DMS 273 (cell line): ENCODE data around the gene ICAM2.

Source experiments
- DNase-seq: peaks from one replicate; lab custom pipeline; 2025; ENCODE audit not compliant: unreplicated experiment; lab: John Stamatoyannopoulos, UW

The ICAM2 gene

DNA sequence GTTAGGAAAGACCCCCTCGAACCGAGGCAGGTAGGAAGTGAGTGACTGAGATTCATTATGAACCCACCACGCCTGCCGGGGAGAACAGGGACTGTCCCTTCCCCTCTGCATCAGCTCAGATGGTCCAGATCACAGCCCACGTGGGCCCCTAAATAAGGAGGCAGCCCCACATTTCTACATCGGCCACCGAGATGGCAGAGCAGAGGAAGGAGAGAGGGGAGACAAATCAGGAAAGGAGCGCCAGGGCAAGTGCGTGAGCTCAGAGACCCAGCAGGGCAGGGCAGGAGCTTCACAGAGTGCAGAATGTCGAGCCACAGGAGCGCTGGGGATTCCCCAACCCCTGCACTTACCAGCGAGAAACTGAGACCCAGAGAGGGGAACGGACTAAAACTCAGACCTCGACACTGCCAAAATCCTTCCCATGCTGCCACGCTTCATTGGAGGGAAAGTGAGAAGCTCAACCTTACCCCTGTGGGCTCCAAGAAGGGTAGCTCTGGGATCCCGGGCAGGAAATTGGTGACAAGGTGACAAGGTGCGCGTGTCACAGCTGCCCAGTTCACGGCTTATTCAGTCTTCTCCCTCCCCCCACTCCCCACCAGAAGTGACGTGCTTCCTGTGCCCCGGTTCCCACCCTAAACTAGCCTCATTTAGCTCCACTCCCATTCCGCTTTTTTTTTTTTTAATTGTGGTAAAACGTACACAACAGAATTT, at the start of gene ICAM2:
Gene ICAM2, minus strand, starts transcription at position 578 of the 711 bp plus-strand sequence. CDS start 13,942 bp downstream, outside the sequence.
- no peak for DNase-seq

DNA sequence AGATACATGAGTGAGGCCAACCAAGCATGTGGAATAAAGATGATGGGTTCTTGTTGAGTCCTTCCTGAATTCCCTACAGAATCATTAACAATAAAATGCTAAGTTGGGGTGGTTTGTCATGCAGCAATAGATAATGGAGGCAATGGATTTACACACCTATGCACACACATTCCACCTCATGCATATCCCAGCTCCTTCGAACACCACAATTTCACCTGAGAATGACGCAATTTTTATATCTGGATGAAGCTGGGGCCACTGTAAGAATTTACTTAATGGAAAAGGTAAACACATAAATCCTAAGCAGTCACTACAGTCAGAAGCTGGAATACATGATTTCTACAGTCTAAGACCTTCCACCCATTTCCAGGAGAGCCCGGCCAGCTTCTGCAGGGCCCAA, 49.8 kb upstream of the ICAM2 start:
- DNase-seq = no peak

DNA sequence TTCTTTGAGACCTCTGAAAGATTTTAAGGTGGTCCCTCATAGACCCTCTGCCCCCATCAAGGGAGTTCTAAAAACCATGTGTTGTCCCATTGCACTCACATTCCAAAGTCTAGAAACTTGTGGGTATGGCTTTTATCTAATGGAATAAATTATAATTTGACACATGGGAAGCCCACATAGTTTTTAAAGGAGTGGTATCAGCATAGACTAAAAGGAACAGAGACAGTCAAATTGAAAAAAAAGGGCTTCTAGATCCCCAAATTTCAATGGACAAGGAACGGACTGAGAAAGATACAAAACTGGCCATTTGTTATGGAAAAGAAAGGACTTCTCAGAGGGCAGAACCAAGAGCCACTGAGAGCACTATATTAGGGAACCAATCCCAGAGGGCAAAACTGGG, 48.7 kb upstream of the ICAM2 start:
- DNase-seq = no peak

DNA sequence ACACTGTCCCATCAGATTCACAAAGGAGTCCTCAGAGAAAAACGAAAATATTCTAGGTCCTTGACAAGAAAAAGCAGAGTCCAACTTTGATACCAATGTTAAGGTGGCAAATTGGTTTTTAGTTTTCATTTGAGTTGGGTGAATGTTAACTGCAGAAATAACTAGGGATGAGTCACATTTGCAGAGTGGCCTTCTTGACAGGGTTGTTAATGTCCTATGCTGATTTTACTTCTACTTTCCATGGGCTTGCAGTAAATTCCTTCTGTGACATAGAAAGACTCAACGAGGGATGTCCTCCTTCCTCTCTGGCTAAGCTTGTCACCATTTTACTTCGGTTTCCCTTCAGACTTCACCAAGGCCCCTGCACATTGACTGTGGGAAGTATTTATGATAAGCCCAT, 47.2 kb upstream of the ICAM2 start:
- no peak for DNase-seq

DNA sequence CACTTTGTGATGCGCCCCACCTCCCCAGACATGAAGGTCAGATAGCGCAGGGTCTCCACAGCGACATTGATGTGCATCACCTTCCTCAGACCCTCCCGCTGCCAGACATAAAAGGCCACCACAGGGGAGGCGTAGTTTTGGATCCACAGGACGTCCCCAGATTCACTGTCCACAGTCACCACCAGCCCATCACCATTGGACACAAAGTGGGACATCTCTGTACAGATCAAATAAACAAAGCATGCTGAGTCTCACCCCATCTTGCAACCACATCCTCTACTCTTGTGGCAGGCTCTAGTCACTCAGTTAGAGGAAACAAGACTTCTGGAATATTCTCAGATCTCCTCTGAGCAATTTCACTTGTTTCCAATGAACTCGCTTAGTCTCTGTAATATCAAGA, 46.3 kb upstream of the ICAM2 start:
- no peak for DNase-seq

DNA sequence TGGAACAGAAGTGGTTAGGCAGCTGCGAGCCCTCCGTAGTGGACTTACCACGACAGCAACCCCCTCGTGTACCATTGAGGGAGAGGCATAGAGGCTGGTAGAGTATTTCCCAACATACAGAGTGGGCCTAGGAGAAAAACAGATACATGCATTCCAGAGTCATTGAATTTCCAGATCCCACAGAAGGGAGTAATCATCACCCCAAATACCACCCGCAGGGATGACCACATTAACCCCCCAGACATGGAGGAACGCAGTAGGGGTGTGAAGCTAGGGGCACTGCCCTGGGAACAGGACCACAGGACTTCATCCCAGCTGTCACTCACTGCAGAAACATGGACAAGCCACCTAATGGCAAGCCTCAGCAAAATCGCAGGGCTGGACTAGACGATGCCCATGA, 44.7 kb upstream of the ICAM2 start:
- no peak for DNase-seq

DNA sequence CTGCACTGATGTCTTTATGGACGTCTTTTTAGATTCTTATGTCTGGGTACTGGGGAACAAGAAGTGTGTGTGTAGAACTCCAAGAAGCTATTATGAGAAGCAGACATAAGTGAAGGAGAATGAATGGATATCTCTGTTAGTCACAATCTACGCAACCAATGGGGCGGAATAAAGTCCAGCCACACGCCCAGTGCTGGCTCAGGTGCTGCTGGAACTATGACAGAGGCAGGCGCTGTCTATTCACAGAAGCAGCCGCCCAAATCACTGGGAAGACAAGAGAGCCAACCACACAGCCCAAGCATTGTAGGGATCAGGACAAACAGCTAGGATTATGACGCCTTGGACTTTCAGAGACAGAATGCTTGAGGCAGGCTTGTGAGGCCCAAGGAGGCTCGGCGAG, 43.9 kb upstream of the ICAM2 start:
- no peak for DNase-seq

DNA sequence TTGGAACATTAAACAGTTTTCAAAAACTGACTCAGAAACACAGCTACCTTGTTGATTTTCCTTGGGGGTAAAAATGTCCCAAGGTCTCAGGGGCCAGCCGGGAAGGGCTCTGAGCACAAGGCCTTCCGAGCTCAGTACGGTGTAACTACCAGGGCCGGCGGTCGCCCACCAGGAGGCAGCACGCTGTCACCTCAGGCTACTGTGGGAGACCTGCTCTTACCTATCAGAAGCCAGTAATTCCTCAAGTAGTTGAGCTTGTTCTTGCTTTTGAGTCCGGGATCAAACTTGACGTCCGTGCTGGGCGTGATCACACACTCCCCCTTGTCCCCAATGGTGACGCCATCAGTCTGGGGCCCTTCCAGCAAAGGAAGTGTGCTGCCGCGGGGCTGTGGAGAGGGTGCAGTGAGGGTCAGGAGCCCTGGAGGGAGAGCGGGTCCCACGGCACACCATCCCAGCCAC, 43.4 kb upstream of the ICAM2 start:
- peak; percentile 38 for DNase-seq

DNA sequence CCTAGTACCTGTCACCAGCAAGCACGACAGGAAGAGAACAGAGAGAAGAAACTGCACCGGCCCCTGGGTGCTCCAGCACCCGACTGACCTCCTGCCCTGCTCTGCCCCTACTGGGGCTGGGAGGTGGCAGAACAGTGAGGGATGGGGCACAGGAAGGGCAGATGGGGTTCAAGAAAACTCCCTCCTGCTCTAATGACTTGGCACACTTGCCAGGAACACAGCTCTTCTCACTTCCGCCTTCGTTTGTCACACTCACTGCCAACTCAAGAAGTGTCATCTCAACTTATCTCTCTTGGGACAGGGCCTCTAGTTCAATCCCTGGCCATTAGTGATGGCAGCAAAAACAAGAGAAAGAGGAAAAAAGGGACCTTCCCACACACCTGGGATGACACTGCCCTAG, 42.7 kb upstream of the ICAM2 start:
- no peak for DNase-seq

DNA sequence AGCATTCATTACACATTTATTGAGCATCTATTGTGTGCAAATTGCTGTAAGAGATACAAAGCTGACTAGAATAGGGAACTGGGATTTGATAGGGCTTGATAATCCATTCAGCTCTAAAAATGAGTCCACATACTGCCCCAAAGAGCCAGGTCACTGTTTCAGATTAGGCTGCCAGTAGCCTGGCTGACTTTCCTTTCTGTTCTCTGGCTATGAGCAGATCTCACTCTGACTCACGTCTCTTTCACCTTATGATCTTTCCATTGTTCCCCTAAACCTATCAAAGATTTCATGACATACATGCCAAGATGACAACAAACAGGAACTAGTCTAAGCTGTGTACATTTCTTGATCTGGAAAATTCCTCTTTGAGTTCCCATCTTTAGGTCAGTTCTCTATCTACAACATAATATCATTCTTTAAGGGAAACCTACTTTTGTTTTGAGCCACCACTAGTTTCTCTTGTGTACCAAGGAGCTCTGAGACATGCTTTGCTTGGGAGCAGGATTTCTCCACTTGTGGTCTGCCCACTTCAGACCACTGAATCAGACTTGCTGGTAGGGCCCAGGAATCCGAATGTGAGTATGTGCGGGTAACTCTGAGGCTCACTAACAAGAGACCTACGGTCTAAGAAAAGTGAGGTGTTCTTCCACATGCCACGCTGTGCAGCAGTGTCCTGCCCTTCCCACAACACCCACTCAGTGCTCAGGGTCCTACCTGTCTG, 40.9 kb upstream of the ICAM2 start:
- DNase-seq = no peak

DNA sequence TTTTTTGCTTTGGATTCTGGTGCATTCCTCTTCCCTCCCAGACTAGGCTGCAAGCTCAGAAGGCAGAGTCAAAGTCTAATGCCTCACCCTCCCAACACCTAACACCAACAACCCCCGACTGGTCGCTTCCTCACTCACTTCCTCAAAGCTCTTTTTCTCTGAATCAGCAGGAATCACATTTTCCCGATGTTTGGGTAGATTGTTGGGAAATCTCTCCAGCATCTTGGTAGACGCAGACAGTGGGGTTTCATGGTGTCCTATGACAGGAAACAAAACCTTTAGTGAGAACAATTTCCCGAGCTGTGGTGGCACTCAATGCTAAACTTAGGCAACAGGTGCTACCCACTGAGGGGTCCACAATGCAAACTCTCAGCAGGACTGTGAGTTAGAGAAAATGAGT, 39.9 kb upstream of the ICAM2 start:
- no peak for DNase-seq

DNA sequence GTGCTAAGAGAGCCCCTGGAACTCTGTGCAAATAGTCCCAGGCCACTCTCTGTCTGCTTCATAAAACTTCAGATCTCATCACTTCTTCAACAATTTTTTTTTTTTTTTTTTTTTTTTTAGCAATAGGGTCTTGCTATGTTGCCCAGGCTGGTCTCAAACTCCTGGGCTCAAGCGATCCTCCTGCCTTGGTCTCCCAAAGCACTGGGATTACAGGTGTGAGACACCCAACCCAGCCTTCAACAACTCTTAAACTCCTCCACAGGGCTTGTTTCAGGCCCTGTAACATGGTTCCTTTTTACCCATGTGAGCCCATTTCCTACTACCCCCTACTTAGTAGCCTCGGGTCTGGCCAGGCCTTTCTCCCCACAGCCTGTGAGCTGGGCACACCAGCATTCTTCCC, 39.3 kb upstream of the ICAM2 start:
- DNase-seq = no peak

DNA sequence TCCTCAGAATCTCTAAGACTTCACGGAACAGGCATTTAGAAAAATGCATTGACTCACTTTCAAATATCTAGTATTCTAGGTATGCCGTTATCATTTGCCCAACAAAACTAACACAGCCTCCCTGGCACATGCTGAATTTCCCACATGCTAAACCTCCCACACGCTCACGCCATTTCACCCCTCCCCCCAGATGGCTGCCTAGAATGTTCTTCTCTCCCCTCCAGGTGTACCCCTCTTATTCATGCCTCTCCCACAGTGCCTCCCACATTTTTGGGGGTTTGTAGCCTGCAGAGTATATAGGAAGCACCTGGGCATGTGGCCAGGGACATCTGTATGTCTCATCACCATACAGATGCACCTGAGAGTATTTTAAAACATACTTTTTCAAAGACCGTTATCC, 38.2 kb upstream of the ICAM2 start:
- peak; percentile 31 for DNase-seq

DNA sequence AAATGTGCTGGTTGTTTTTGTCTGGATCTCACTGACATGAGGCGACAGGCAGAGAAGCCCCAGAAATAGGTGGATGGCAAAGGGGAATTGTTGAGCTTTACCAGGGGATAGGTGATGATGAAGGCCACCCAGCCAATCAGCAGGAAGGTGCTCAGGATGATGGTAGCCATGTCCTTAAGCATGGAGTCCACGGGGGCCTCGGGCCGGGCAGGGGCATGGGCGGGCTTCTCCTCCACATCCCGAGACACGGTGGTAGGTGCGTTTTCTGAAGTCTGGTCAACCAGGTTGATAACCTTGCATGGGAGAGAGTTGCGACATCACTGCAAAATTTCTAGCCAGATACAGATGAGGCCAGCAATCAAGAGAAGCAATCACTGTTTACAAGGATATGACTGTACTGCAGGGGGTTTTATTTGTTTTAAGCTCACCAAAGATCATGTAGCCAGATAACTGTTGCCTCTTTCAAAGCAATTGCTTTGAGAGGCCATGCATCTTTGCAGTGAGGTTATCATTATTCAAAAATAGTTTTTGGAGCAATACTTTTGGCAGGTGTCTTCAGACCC, 37.3 kb upstream of the ICAM2 start:
- no peak for DNase-seq

DNA sequence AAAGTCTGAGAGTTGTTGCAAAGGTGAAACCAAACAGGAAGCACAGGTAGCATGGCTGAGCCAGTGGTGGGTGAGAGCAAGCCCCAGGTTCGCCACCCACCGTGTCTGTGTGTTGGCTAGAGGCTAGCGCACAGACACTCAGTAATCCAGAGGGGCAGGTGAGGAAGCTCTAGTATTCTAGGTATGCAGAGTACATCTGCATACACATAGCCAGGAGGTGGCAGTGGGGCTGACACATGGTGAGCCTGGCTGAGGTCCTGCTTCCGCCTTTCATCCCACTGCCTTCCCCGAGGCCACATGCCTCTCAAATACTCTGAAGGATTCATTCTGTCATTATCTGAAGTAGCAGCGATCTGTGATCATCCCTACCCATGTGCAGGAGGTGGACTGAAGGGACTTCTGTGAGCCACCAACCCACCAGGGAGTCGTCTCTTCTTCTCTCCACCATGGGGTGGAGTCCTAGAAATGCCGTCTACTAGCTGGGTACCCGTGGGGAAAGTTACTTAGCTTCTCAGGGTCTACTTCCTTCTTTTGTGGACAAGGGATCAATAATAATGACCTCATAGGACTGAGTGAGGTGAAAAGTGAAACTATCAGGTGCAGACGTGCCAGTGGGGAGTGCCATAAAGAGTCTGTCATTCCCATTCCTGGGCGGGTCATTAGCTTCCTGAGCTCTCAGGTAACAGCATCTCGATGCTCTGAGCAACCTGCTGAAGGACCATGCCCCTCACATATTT, 36.0 kb upstream of the ICAM2 start:
- no peak for DNase-seq

DNA sequence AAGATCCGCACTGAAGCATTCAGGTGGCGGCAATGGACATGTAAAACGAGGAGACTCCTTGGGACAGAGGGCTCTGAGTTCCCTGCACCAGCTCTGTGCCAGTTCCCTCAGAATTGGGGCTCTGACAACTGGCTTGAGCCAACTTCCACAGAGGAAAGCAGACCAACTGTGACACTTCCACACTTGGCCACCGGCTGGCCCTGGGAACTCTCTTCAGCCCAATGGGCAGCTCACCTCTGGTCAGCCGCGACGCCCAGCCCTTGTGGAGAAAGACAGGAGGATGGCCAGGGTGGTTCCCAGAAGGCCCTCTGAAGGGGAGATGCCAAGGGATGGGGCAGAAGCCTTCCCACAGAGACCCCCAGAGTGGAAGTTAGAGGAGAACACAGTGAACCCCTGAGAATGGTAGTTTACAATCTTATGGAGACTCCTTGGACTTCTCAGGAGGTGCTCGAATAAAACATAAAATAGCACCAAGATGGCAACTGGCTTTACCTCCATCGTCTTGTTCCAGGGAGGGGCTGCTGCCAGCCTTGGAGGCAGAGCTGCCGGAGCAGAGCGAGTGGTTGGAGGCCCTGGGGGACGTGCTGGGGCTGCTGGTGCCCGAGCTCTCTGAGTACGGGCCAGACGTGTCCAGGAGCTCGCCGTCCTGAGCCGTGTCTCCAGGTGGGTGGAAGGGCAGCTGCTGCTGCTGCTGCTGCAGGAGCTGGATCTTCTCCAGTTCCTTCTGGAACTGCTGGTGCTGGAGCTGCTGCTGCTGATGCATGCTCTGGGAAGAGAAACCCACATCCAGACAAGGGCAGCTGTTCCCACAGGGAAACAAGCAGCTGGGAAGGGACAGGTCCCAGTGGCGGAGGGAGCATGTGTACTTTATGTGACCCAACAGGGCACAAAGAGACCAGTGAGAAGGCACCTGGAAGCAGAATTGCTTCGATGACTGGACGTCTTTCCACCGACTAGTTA, 35.0 kb upstream of the ICAM2 start:
- no peak for DNase-seq

DNA sequence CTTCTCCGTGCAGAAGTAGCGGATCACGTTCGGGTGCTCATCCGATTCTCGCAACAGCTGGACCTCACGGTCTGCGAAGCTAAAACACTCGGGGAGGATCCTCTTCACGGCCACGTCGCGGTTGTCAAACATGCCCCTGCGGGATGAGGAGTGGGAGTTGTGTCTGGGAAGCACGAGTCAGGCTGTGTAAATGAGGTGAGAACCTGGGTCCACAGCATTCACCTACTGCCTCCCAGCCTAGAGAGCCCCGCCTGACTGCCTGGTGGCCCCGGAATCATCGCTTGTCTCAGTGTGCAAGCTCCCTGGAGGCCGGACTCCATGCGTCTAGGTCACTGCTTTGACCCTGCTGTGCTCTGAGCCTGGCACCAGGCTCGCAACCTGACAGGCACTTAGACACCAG, 33.9 kb upstream of the ICAM2 start:
- DNase-seq = no peak

DNA sequence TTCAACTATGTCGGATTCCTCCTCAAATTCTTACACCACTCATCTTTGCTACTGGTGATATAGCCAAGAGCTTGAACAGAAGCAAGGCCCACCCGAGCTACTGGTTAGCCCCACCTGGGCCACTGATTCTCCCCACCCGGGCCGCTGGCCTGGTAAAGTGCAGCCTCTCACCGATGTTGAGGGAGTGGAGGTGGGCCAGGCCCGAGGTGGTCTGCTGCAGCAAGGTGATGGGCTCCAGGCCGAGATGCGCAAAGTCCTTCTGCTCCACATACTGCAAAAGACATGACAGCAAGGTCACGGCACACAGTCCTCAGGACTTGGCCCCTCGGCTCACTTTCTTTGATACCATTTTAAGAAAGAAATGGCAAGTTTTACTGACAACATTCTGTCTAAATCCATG, 32.7 kb upstream of the ICAM2 start:
- DNase-seq = no peak

DNA sequence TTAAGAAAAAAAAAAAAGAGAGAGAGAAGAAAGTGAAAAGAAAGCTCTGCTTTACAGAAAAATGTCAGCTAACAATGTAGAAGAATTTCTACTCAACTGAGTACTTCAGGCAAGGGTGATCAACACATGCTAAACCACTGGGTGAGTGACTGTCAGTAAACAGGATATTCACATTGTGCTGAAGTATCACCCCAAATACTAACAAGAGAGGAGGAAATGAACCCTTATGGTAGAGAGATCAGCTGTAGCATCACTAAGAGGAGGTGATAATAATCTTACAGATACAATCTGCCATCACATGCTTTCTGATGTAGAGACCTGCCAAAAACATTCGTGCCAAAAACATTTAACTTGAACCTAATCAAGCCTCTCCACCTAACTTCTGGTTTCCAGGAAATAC, 30.7 kb upstream of the ICAM2 start:
- no peak for DNase-seq

DNA sequence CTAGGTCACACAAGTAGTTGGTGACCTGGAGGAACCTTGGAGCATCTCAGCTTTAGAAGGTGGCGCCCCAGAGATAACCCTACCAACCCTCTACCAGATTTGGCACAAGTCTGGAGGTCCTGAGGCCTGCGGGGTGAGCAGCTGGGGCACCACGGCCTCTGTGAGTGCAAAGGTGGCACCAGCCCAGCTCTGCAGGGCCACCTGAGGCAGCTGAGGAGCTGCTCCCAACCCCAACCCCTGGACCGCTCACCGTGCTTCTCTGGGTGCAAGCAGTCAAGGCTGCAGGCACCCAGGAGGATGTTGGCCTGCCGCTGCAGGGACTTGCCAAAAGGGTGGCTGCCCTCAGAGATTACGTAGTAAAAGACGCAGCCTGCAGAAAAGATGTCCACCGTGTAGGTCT, 28.4 kb upstream of the ICAM2 start:
- DNase-seq = no peak

DNA sequence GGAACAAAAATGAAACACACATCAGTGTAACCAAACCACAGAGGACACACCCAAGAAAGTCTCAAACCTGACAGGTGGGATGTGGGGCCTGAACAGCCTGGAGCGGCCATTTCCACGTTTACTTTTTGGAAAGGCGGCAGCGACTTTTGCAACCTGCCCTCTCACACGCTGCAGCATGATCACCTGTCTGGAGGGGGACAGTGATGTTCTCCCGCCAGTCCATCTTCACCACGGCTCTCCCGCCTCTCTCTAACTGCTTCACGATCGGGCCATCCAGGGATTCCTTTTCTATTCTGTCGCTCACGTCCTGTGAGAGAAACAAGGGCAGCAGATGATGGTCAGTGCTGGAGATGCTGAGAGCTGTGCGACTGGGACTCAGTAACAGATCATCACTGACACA, 24.7 kb upstream of the ICAM2 start:
- DNase-seq = no peak
